IPS-18a (cell line): ENCODE data around the gene ZNF497.

Experiments used
- H3K27ac ChIP-seq: one replicate; pipeline ENCODE4 v1.5.1; 2013; ENCODE audit warnings: low read length
- H3K27me3 ChIP-seq: one replicate; pipeline ENCODE4 v1.6.1; 2013; ENCODE audit warnings: mild to moderate bottlenecking, low read length; ENCODE audit not compliant: control insufficient read depth, insufficient read depth
- H3K36me3 ChIP-seq: one replicate; pipeline ENCODE4 v1.6.1; 2013; ENCODE audit warnings: low read depth, low read length; ENCODE audit not compliant: control insufficient read depth
- H3K4me1 ChIP-seq: one replicate; pipeline ENCODE4 v1.6.1; 2013; ENCODE audit warnings: low read depth, low read length; ENCODE audit not compliant: control insufficient read depth
- H3K4me3 ChIP-seq: one replicate; pipeline ENCODE4 v1.5.1; 2013; ENCODE audit warnings: low read length
- H3K9ac ChIP-seq: one replicate; pipeline ENCODE4 v1.6.1; 2013; ENCODE audit warnings: mild to moderate bottlenecking, low read length, moderate library complexity
- H3K9me3 ChIP-seq: one replicate; pipeline ENCODE4 v1.6.1; 2013; ENCODE audit warnings: low read depth, low read length; ENCODE audit not compliant: control insufficient read depth

The ZNF497 gene

DNA sequence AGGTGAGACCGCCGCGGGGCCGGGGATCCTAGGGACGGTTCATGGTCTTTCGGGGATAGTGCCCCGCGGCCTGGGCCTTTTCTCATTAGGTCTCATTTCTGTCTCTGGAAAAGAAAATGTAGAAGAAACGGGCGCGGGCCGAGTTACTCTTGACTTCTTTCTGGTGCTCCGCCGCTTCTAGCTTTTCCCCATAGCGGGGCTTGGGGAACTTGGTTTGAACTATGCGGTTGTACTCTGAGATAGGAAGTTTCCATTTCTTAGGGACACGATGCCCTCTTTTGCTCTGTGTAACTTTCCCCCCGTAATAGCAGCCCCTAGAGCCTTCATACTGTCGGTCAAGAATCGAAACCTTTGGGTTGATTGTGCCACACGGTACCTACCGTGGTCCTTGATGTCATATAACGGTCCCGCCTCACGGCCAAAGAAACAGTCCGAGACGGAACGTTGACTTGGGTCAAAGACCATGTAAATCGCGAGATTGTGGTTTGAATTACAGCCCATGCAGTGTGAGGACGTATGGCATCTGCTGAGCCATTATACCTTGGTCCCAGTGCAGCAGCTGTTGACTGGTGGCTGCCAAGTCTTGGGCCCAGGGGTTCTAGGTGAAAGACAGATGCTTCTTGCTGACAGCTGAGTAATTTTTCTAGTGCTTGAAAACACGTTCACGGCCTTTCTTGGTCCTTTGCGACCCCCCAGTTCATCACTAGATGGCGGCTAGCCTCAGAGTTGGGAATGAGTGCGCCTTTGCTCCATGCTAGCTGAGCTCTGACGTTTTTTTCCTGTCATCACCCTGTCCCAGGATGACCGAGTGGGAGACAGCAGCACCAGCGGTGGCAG, 25.0 kb upstream of the ZNF497 start:
- Histone ChIP-seq H3K9ac (peak overlapping the region; percentile 98), H3K4me1 (peaks cover 10% of the 10 kb centered on the region), H3K9me3 (no peaks in the 10 kb centered on the region), H3K4me3 (peak overlapping the region; percentile 80), H3K27ac (no peak overlapping the region), H3K27me3 (no peaks in the 10 kb centered on the region), H3K36me3 (peaks cover 32% of the 10 kb centered on the region)

DNA sequence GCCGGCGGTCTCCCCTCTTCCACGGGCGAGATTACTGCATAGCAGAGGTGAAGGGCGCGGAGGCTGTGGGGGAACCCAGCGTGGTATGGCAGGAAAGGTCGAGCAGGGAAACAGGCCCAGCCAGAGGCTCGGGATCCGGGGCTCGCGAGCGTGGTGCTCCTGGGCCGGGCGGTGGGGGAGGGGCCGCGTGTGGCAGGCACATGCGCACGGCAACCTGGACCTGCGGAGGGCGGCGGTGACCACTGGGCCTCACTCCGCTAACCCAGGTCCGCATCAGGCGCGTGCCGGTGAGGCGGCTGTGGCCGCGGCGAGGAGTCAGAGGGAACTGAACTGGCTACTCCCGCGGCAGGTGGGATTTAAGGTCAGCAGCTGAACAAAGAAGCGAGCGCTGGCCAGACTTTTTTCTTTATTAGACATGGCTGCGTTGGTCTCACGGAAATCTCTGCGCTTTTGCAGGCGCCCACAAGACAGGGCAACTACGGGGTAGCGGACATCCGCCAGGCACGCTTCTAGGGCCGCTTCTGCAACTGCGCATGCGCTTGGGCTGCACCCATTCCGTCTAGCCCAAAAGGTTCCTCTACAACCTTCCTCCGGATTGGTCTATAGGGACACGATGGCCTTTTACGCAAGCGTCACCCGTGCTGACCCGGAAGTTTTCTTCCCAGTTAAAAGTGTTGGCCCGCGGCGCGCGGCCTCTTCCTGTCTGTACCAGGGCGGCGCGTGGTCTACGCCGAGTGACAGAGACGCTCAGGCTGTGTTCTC, 24.2 kb upstream of the ZNF497 start, which contains the start of gene RPS5:
TSS of gene RPS5 (plus strand) at position 694 of the 762 bp plus-strand sequence. CDS start 869 bp downstream, outside the sequence.
- Histone ChIP-seq H3K36me3 (peaks cover 27% of the 10 kb centered on the region), H3K27ac (peak within 1 kb of the TSS; percentile 70), H3K27me3 (no peaks in the 10 kb centered on the region), H3K9ac (peak within 1 kb of the TSS; percentile 98), H3K4me3 (peak within 1 kb of the TSS; percentile 80), H3K4me1 (peaks cover 10% of the 10 kb centered on the region), H3K9me3 (no peaks in the 10 kb centered on the region)

DNA sequence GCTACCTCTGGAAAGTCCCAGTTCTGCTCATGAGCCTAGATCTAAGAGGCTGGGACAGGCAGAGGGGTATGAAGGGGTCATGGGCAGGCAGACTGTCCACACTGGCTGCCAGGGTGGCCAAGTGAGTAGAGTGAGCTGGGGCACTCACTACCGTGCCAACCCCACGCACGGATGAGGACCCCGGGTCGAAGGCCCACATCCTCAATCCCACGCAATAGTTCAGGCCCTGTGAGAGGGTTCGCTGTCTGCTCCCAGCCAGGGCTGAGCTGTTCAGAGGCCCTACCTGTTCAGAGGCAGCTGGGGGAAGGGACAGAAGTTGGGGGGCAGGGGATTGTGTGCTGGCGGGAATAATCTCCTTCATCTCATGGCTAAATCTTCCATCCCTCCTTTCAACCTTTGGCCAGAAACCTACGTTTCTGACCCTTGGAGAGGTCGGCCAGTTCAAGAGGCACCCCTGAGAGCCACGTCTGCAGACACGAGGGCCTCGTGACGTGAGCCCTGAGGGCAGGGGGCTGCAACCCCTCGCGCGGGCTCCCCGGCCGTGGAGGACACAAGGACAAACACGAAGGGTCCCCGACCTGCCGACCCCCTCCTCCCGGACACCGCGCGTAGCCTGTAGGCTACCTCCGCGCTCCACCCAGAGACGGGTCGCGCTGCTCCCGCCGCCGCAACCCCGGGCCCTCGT, 23.5 kb upstream of the ZNF497 start:
- peaks cover 21% of the 10 kb centered on the region for H3K36me3 ChIP-seq
- peaks cover 10% of the 10 kb centered on the region for H3K4me1 ChIP-seq
- peak overlapping the region; percentile 70 for H3K27ac ChIP-seq
- peak overlapping the region; percentile 80 for H3K4me3 ChIP-seq
- no peaks in the 10 kb centered on the region for H3K27me3 ChIP-seq
- no peaks in the 10 kb centered on the region for H3K9me3 ChIP-seq
- peak overlapping the region; percentile 98 for H3K9ac ChIP-seq

DNA sequence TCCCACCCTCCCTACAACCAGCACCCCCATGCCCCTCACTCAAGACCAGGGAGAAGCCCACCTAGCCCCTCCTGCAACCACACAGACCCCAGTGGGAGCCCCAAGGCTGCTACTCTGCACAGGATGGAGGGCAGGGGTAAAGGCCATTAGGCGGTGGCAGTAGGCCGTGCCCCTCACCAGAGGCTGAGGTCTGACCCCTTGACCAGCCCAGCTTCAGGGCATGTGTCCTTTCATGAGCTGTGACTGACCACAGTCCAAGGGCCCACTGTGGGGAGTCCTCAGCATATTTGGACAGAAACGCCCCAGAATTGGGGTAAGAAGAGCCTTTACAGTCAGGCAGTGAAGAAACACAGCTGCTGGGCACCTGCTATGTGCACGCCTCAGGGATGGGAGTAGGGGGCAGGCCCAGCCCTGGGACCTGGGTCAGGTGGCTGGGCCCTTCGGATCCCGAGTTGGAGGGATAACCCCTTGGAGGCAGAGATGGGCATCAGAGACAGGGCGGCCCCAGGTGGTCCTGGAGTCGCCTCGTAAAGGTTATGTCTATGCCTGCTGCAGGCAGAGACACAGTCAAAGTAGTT, 22.9 kb upstream of the ZNF497 start:
- Histone ChIP-seq H3K27me3 (no peaks in the 10 kb centered on the region), H3K4me1 (peaks cover 10% of the 10 kb centered on the region), H3K9me3 (no peaks in the 10 kb centered on the region), H3K9ac (peak overlapping the region; percentile 98), H3K27ac (peak overlapping the region; percentile 70), H3K4me3 (peak overlapping the region; percentile 80), H3K36me3 (peaks cover 14% of the 10 kb centered on the region)

DNA sequence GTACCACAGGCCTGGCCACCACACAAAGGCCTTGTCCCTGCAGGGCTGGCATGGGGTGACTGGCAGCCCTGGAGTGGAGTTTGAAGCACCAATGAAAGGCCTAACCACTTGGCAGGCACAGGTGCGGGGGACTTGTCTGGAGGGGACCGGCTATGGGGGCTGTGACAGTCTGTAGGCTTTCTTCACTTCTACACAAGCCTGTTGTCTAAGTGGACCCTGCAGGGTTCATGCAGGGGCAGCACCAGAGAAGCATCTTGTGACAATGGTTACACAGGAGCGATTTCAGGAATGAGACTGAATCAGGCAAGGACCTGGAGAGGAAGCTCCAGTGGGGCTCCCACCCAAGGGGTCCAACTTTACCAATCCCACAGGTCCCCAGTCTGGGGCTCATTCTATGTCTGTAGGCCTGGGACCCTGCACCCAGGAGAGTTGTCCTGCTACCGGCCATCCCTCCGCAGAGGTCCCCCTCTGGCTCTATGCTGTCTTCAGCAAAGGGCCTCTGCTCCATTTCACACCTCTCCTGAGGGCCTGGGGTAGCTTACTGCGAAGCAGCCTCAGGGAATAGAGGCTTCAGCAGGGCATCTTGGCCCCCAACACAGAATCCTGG, 20.5 kb upstream of the ZNF497 start:
- H3K27me3 ChIP-seq: no peaks in the 10 kb centered on the region
- no peak overlapping the region for H3K4me3 ChIP-seq
- peaks cover 1% of the 10 kb centered on the region for H3K36me3 ChIP-seq
- no peaks in the 10 kb centered on the region for H3K9me3 ChIP-seq
- no peak overlapping the region for H3K9ac ChIP-seq
- peaks cover 9% of the 10 kb centered on the region for H3K4me1 ChIP-seq
- H3K27ac ChIP-seq: no peak overlapping the region

DNA sequence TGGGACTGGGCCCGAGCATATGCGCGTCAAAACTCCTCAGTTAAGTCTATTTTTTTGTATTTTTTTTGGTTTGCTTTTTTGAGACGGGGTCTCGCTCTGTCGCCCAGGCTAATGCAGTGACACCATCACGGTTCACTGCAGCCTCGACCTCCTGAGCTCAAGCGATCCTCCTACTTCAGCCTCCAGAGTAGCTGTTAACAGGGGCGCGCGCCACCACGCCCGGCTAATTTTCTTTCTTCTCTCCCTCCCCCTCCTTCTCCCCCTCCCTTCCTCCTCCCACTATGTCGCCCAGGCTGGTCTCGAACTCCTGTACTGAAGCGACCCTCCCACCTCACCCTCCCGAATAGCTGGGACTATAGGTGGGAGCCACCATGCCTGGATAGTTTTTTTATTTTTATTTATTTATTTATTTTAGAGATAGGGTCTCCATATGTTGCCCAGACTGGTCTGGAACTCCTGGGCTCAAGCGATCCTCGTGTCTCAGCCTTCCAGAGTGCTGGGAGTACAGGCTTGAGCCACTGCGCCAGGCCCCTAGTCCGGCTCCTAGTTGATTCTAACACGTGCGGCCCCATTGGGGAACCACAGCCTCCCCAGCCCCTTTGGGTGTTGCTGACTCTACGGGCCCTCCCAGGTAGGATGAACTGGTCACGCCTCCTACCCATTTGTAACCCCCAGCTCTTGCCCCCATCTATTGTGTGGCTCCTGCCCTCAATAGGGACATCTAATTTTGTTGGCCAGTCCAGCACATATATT, 19.1 kb upstream of the ZNF497 start:
- Histone ChIP-seq H3K9me3 (no peaks in the 10 kb centered on the region), H3K4me3 (peak overlapping the region; percentile 65), H3K27me3 (no peaks in the 10 kb centered on the region), H3K27ac (peak overlapping the region; percentile 73), H3K9ac (peak overlapping the region; percentile 63), H3K4me1 (peaks cover 7% of the 10 kb centered on the region), H3K36me3 (no peaks in the 10 kb centered on the region)

DNA sequence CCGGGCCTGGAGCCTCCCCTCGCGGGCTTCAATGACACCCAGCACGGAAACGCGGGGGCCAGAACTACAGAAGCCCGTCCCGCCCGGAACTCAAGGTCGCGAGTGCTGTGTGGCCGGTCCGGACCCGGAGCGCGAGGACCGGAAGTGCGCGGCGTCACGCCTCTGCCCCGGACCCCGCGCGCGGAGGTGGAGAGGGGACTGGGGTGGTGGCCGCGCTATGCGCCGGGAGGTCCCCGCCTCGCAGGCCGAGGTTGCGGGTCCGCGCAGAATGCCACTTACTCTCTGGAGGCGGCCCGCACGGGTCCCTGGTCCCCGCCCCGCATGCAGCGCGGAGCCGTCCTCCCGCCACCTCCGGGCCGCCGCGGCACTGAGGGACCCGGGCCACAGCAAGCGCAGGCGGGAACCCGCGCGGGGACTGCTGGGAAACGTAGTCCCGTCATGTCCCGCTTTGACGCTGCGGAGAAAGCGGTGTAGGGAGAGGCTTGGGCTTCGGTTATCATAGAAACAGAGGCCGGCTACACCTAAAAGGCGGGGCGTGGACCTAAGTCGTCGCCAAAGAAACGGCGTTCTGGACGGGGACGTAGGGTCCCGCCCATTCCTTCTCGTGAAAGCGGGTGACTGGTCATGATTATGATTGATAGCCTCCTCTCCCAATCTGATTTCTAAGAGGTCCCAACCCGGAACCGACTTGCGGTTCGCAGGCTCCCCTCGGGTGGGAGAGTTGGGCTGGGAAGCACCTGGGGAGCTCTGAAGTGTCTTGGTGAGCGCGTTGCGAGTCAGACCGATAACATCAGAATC, 18.3 kb upstream of the ZNF497 start, which contains the start of gene ZNF837:
TSS of gene ZNF837 (minus strand) at position 369 of the 798 bp plus-strand sequence. CDS start 11,698 bp downstream, outside the sequence.
- H3K36me3 ChIP-seq: no peaks in the 10 kb centered on the region
- H3K4me1 ChIP-seq: peaks cover 6% of the 10 kb centered on the region
- H3K9me3 ChIP-seq: no peaks in the 10 kb centered on the region
- H3K27ac ChIP-seq: peak within 1 kb of the TSS; percentile 73
- H3K9ac ChIP-seq: peak within 1 kb of the TSS; percentile 63
- H3K27me3 ChIP-seq: no peaks in the 10 kb centered on the region
- H3K4me3 ChIP-seq: peak within 1 kb of the TSS; percentile 65

DNA sequence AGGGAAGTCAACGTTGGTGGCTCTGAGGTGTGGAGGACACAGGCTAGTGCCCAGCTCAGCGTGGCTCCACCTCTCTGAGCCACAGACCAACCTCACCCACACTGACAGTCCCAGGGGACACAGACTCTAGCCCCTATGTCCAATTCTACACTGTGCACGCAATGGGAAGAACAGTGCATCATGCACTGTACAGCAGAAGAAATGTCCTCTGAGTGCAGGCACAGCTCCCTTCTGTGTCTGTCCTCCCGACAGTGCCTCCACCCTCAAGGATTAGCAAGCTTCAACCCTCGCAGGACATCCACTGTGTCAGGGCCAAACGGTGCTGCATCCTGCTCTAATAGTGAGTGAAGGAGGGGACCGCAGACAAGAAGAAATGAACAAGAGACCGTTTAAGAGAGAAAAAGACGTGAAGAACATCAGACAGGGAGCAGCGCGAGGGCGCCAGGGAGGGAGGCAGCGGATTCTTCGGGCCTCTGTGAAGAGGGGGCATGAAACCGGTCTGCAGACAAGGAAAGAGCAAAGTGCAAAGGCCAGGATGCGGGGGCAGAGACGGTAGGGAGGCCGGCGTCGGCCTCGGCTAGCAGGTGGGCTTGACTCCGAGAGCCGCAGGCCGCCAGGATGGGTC, 17.6 kb upstream of the ZNF497 start:
- H3K9ac ChIP-seq: peak overlapping the region; percentile 47
- H3K27me3 ChIP-seq: no peaks in the 10 kb centered on the region
- H3K9me3 ChIP-seq: no peaks in the 10 kb centered on the region
- H3K4me1 ChIP-seq: no peaks in the 10 kb centered on the region
- peak overlapping the region; percentile 65 for H3K4me3 ChIP-seq
- no peak overlapping the region for H3K27ac ChIP-seq
- no peaks in the 10 kb centered on the region for H3K36me3 ChIP-seq

DNA sequence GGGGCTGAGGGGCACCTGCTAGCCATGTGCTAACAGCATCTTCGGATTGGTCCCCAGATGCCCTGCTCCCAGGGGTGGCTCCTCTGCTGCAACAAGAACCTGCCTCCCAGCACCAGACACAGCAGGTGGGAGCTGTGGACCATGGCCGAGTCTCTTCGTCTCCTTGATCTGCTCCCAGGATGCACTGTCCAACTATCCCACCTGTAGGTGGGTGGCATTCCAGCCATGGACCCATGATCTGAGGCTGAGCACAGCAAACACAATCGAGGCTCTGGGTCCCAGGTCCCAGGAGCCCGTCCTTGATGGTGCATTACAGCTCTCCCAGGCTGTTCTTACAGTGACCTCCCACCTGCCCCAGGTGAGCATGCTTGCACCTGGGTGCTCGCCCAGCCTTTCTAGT, 16.7 kb upstream of the ZNF497 start:
- no peaks in the 10 kb centered on the region for H3K36me3 ChIP-seq
- H3K27ac ChIP-seq: no peak overlapping the region
- no peaks in the 10 kb centered on the region for H3K4me1 ChIP-seq
- no peak overlapping the region for H3K9ac ChIP-seq
- H3K4me3 ChIP-seq: no peak overlapping the region
- no peaks in the 10 kb centered on the region for H3K27me3 ChIP-seq
- no peaks in the 10 kb centered on the region for H3K9me3 ChIP-seq
